Ovary (tissue), 9 donors: Measurements from ENCODE around the gene MARCHF3. TPM values are rescaled to one million over a fixed set of nuclear protein-coding genes. Genes with fewer than 3 reads are reported as not detected.

Source experiments
- DNase-seq, 5 donors: peaks; one replicate each; pipeline ENCODE4 v3.0.0-alpha.2; 2019 to 2020
- H3K27ac ChIP-seq, 2 donors: fragments of 200-600 bp; one replicate each; pipeline versions ENCODE4 v1.5.1 to v1.8.0; 2019 to 2022
- H3K27me3 ChIP-seq: fragments of 200-600 bp; one replicate; pipeline ENCODE4 v1.8.0; 2022
- H3K36me3 ChIP-seq: fragments of 200-600 bp; sonication (generic); one replicate; pipeline ENCODE4 v1.5.1; 2019
- H3K4me1 ChIP-seq: one replicate; pipeline ENCODE4 v1.8.1; 2013; ENCODE audit warnings: mild to moderate bottlenecking, moderate library complexity; ENCODE audit not compliant: insufficient read depth
- H3K4me3 ChIP-seq: fragments of 200-600 bp; sonication (generic); one replicate; pipeline ENCODE4 v1.5.1; 2017
- H3K9me3 ChIP-seq, 2 donors: fragments of 200-600 bp in 1 of 2; sonication (generic) in 1 of 2; one replicate each; pipeline versions ENCODE4 v1.5.1 to v1.8.1; 2013 to 2019; ENCODE audit warnings: mild to moderate bottlenecking in 1 of 2, moderate library complexity in 1 of 2
- CTCF ChIP-seq, 3 donors: fragments of 450-650 bp in 2 of 3; fragments of 200-600 bp in 1 of 3; IDR thresholded peaks; one replicate each; pipeline versions ENCODE4 v1.5.1 to v1.8.0; 2016 to 2022; ENCODE audit warnings: antibody characterized with exemption in 3 of 3, mild to moderate bottlenecking in 1 of 3
- EP300 ChIP-seq: sonication (generic); formaldehyde crosslinking; IDR thresholded peaks from one replicate; pipeline ENCODE4 v1.6.1; 2017; ENCODE audit warnings: antibody characterized with exemption
- POLR2A ChIP-seq: fragments of 450-650 bp; IDR thresholded peaks from one replicate; pipeline ENCODE4 v1.6.1; 2017; ENCODE audit warnings: antibody characterized with exemption, mild to moderate bottlenecking, moderate library complexity
- WGBS, 3 donors: extraction: QIAGEN DNeasy Blood & Tissue Kit in 1 of 3; methylation state at CpG; one replicate each; pipeline versions ENCODE4 v1.1.5 to v1.1.7; 2013 to 2017; 5-methylcytosine and 5-hydroxymethylcytosine counted together
- intact Hi-C, 4 donors: fragments of 100-400 bp; cut with DNase I; formaldehyde crosslinking; loops; one replicate each; pipeline versions ENCODE4 v1.11.0 to v1.15.1; 2022 to 2023
- polyA plus RNA-seq, 2 donors: library from polyadenylated mRNA; stranded (reverse); fragments of 200-250 nt in 1 of 2; fragments of 350-450 nt in 1 of 2; fragmentation: Illumina TruSeq in 1 of 2; extraction: RNeasy Lipid Tissue Mini Kit (QIAGEN cat#74804) in 1 of 2; gene quantifications; one replicate each; pipeline ENCODE4 v1.2.3, GENCODE V29; 2013 to 2014
- total RNA-seq, 7 donors: library from RNA; depleted of rRNA in 2 of 7; stranded (reverse); fragments of >200 nt in 2 of 7; fragmentation: NEBNext Ultra II Directional in 3 of 7; extraction: Animal tissue kit (Norgen Biotek cat#: 25700) in 3 of 7; gene quantifications; one replicate each; pipeline versions ENCODE4 v1.1.0 to v1.2.4, GENCODE V29; 2016 to 2023
- donor health status: DM: no; HTN: no; CAD: no; lungs with moderate emphysema.
- donor health status: DM: no; HTN: no; CAD: no.
- donor health status: Bipolar disorder and iron deficiency.
- donor health status: DM: yes; HTN: yes; CAD: no.
- donor health status: DM: no; HTN: no; CAD: no.
- donor health status: DM: yes; HTN: yes; CAD: no.

The MARCHF3 gene
- total and polyA plus RNA-seq, 9 donors, result 2.1 to 13.8 (median 4.5) TPM

GRCh38 chr5:127015716-127016115 lies 14.6 kb downstream of the MARCHF3 start:
- 85 to 88% (median 86%) methylated on average over 4 of the region's 4 CpGs for WGBS, 3 donors
- H3K27ac ChIP-seq, result no peak overlapping the region
- intact Hi-C loops, result no loop called here
- H3K4me1 ChIP-seq, result no peaks in the 10 kb centered on the region
- no peak overlapping the region for H3K4me3 ChIP-seq
- no peaks in the 10 kb centered on the region for H3K36me3 ChIP-seq
- DNase-seq, result no peak
- no peaks in the 10 kb centered on the region for H3K9me3 ChIP-seq
- TF ChIP-seq CTCF (IDR thresholded peaks at IDR 0.05), result no peak
- TF ChIP-seq EP300, result no peak
- TF ChIP-seq POLR2A, result no peak
- H3K27me3 ChIP-seq, result no peaks in the 10 kb centered on the region

GRCh38 chr5:127014573-127014972 lies 15.8 kb downstream of the MARCHF3 start:
- H3K4me1 ChIP-seq, result no peaks in the 10 kb centered on the region
- 35 to 52% (median 44%) methylated on average over 1 of the region's 1 CpG for WGBS, 3 donors
- intact Hi-C loops, result no loop called here
- H3K27me3 ChIP-seq, result no peaks in the 10 kb centered on the region
- no peaks in the 10 kb centered on the region for H3K9me3 ChIP-seq
- no peak for TF ChIP-seq CTCF (IDR thresholded peaks at IDR 0.05)
- no peak for TF ChIP-seq EP300
- TF ChIP-seq POLR2A, result no peak
- no peak for DNase-seq
- no peak overlapping the region for H3K27ac ChIP-seq
- no peak overlapping the region for H3K4me3 ChIP-seq
- no peaks in the 10 kb centered on the region for H3K36me3 ChIP-seq

- Histone ChIP-seq H3K4me1 (no peaks in the 10 kb centered on the region), H3K27me3 (no peaks in the 10 kb centered on the region), H3K36me3 (no peaks in the 10 kb centered on the region), H3K27ac (no peak overlapping the region), H3K4me3 (no peak overlapping the region), H3K9me3 (no peaks in the 10 kb centered on the region)
- TF ChIP-seq EP300 (no peak), CTCF (IDR thresholded peaks at IDR 0.05) (no peak), POLR2A (no peak)
- DNase-seq, result no peak
- intact Hi-C loops, result no loop called here
- 83 to 88% (median 86%) methylated on average over 2 of the region's 2 CpGs for WGBS, 3 donors
Measured at GRCh38 chr5:127013407-127013806, 17.0 kb downstream of the MARCHF3 start.

GRCh38 chr5:127012916-127013315 lies 17.4 kb downstream of the MARCHF3 start:
- Histone ChIP-seq H3K27me3 (no peaks in the 10 kb centered on the region), H3K4me1 (no peaks in the 10 kb centered on the region), H3K4me3 (no peak overlapping the region), H3K36me3 (no peaks in the 10 kb centered on the region), H3K27ac (no peak overlapping the region), H3K9me3 (no peaks in the 10 kb centered on the region)
- intact Hi-C loops, result no loop called here
- TF ChIP-seq POLR2A (no peak), CTCF (IDR thresholded peaks at IDR 0.05) (no peak), EP300 (no peak)
- DNase-seq, result no peak
